Kidney (tissue), 14 donors: ENCODE measurements around the gene EP400. TPM values are rescaled to one million over a fixed set of nuclear protein-coding genes. Genes with fewer than 3 reads are reported as not detected.

Experiments used
- DNase-seq, 5 donors: peaks; one replicate each; pipeline ENCODE4 v3.0.0-alpha.2; 2013 to 2020
- FAIRE-seq: peaks from 2 replicates; lab custom pipeline; 2012; peaks lifted over from hg19 to GRCh38; lab: Jason Lieb, UNC
- H3K27ac ChIP-seq, 2 donors: one replicate each; pipeline ENCODE4 v1.7.0; 2013; ENCODE audit warnings: low read depth in 2 of 2, low read length in 2 of 2, inconsistent platforms in 1 of 2
- H3K27me3 ChIP-seq: one replicate; pipeline ENCODE4 v1.7.1; 2013; ENCODE audit warnings: low read length, inconsistent platforms; ENCODE audit not compliant: control insufficient read depth, insufficient read depth
- H3K36me3 ChIP-seq, 3 donors: one replicate each; pipeline versions ENCODE4 v1.7.0 to v1.7.1; 2013; ENCODE audit warnings: low read length in 3 of 3, control low read depth in 1 of 3, inconsistent platforms in 1 of 3; ENCODE audit not compliant: insufficient read depth in 3 of 3, control insufficient read depth in 2 of 3
- H3K4me1 ChIP-seq, 3 donors: one replicate each; pipeline versions ENCODE4 v1.7.0 to v1.7.1; 2013; ENCODE audit warnings: low read length in 3 of 3, inconsistent platforms in 1 of 3, low read depth in 1 of 3; ENCODE audit not compliant: control insufficient read depth in 2 of 3, insufficient read depth in 2 of 3
- H3K4me3 ChIP-seq, 3 donors: one replicate each; pipeline versions ENCODE4 v1.7.0 to v1.8.1; 2013; ENCODE audit warnings: low read length in 3 of 3, control low read depth in 1 of 3, inconsistent platforms in 1 of 3
- H3K9ac ChIP-seq, 3 donors: one replicate each; pipeline versions ENCODE4 v1.7.0 to v1.7.1; 2013; ENCODE audit warnings: low read length in 3 of 3, control low read depth in 1 of 3, inconsistent platforms in 1 of 3
- H3K9me3 ChIP-seq, 3 donors: one replicate each; pipeline versions ENCODE4 v1.7.0 to v1.7.1; 2013; ENCODE audit warnings: low read length in 3 of 3, control low read depth in 1 of 3, inconsistent platforms in 1 of 3; ENCODE audit not compliant: control insufficient read depth in 2 of 3, insufficient read depth in 1 of 3
- intact Hi-C: fragments of 100-400 bp; cut with DNase I; formaldehyde crosslinking; loops from one replicate; pipeline ENCODE4 v1.11.1; 2022
- polyA plus RNA-seq: library from polyadenylated mRNA; stranded (reverse); fragments of 350-450 nt; fragmentation: Illumina TruSeq; extraction: RNeasy Lipid Tissue Mini Kit (QIAGEN cat#74804); gene quantifications from one replicate; pipeline ENCODE4 v1.2.3, GENCODE V29; 2014; ENCODE audit warnings: low read depth, low replicate concordance; ENCODE audit not compliant: insufficient read depth
- total RNA-seq: library from RNA; stranded (reverse); fragmentation: NEBNext Ultra II Directional; extraction: Animal tissue kit (Norgen Biotek cat#: 25700); gene quantifications from one replicate; pipeline ENCODE4 v1.2.1, GENCODE V29; 2021
- TF ChIP-seq, protein P1 (sequence below): IDR thresholded peaks from 3 replicates; pipeline ENCODE4 v1.5.1; 2012; ENCODE audit warnings: mild to moderate bottlenecking, moderate library complexity, borderline replicate concordance; ENCODE audit not compliant: insufficient read depth; ENCODE audit errors: extremely low read depth
- donor health status: control.
- donor health status: control.
- donor health status: control.
- donor health status: control.
- donor health status: control.
- donor health status: DM: yes; HTN: yes; CAD: no.
- donor health status: Normal renal cell carcinoma (clear cell type).

The EP400 gene
- total and polyA plus RNA-seq, 2 donors from 2014 or later = 7.5 to 44.7 TPM

DNA sequence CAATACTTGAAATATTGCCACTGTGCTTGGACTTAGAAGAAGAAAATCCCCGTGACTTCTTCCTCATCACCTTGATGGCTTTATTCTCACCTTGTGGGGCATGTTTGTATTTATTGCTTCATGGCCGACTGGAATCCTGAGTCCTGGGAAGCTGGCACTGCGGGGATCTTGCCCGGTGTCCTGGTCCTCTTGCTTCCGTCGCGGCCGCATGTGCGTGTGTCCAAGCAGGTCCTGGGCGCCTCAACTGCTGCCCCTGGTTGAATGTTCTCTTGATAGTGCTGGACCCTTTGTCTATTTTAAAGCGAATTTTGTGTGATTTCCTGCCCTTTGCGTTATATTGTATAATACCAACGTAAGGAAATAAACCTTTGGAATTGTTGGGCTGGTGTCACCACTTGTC lies 27.0 kb upstream of the EP400 start:
- DNase-seq = no peak

DNA sequence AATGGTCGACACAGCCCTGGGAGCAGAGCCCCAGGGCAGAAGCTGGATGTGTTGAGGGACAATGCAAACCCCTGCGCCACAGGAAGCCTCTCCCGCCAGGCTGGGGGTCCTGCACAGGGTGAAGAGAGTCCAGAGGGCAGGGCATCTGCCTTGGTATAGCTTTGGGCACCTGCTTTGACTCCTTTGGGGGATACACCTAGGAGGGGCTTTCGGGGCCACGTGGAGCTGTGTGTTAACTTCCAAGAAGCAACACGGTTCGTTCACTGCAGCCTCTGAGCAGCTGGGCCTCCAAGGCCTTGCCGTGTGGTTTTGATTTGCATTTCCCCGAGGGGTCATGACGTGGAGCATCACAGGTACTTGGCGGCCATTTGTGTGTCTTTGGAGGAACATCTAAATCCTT lies 26.5 kb upstream of the EP400 start:
- Histone ChIP-seq H3K9me3 (no peaks in the 10 kb centered on the region), H3K36me3 (peaks cover 0 to 7% (median 5%) of the 10 kb centered on the region in 3 donors), H3K4me3 (no peak overlapping the region), H3K27me3 (no peaks in the 10 kb centered on the region), H3K9ac (no peak overlapping the region), H3K27ac (no peak overlapping the region), H3K4me1 (no peaks in the 10 kb centered on the region)
- intact Hi-C loops = no loop called here
- DNase-seq (no peak), FAIRE-seq (no peak)
- TF ChIP-seq, protein P1, sequence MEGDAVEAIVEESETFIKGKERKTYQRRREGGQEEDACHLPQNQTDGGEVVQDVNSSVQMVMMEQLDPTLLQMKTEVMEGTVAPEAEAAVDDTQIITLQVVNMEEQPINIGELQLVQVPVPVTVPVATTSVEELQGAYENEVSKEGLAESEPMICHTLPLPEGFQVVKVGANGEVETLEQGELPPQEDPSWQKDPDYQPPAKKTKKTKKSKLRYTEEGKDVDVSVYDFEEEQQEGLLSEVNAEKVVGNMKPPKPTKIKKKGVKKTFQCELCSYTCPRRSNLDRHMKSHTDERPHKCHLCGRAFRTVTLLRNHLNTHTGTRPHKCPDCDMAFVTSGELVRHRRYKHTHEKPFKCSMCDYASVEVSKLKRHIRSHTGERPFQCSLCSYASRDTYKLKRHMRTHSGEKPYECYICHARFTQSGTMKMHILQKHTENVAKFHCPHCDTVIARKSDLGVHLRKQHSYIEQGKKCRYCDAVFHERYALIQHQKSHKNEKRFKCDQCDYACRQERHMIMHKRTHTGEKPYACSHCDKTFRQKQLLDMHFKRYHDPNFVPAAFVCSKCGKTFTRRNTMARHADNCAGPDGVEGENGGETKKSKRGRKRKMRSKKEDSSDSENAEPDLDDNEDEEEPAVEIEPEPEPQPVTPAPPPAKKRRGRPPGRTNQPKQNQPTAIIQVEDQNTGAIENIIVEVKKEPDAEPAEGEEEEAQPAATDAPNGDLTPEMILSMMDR = no peak

More for the DNA sequence above, 27.0 kb upstream of the EP400 start:
- TF ChIP-seq, protein P1 = no peak
- Histone ChIP-seq H3K27me3 (no peaks in the 10 kb centered on the region), H3K9ac (no peak overlapping the region), H3K9me3 (no peaks in the 10 kb centered on the region), H3K27ac (no peak overlapping the region), H3K36me3 (peaks cover 0 to 7% (median 5%) of the 10 kb centered on the region in 3 donors), H3K4me1 (no peaks in the 10 kb centered on the region), H3K4me3 (no peak overlapping the region)
- no peak for FAIRE-seq
- intact Hi-C loops = no loop called here

DNA sequence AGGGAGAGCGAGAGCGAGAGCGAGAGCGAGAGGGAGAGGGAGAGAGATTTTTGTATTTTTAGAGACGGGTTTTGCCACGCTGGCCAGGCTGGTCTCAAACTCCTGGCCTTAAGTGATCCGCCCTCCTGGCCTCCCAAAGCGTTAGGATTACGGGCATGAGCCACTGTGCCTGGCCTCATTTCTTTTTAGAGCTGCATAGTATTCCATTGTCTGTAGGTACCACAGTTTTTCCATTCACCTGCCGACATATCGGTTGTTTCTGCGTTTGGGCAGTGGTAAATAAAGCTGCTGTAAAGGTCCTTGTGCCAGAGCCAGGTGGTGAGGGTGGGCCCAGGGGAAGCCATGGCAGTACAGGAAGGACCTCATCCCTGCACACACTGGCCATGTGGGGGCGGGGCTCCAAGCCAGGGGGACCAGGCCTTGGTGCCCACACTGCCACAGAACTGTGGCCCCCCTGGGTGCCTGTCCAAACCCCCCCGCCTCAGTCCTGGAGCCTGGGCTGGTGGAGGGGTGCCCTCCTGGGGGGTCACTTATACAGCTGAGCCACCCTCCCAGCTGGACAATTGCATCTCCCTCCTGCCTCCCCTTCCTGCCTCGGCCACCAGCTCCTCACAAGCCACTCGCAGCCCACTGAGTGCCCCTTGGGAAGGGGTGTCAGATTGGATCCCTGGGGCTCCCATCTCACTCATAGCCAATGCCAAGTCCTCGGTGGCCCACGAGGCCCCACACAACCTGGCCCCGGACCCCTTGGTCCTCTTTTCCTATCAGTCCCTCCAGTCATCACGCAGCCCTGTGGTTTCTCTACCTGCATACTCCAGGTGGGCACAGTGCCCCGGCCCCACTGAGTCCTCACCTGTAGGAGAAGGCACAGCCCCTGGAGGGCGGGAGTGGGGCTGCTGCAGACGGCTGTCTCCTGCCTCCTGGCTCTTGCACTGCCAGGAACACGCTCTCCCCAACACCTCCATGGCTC lies 22.3 kb upstream of the EP400 start:
- no peak overlapping the region for H3K9ac ChIP-seq
- no peak for FAIRE-seq
- DNase-seq = peak in 2 of 5 donors; percentile 68 to 80

More for the DNA sequence above, 22.3 kb upstream of the EP400 start:
- Histone ChIP-seq H3K4me1 (peaks cover 0 to 6% (median 4%) of the 10 kb centered on the region in 3 donors), H3K36me3 (peaks cover 2 to 8% (median 4%) of the 10 kb centered on the region in 3 donors), H3K27ac (no peak overlapping the region), H3K27me3 (no peaks in the 10 kb centered on the region), H3K9me3 (no peaks in the 10 kb centered on the region), H3K4me3 (no peak overlapping the region)
- TF ChIP-seq, protein P1 = no peak
- intact Hi-C loops = no loop called here
